Osteoblast (primary cell): ENCODE measurements around the gene PON3. TPM values are rescaled to one million over a fixed set of nuclear protein-coding genes. Genes with fewer than 3 reads are reported as not detected.

Experiments
- DNase-seq: peaks from one replicate; pipeline ENCODE4 v3.0.0; 2011; ENCODE audit warnings: low spot score, mixed read lengths; ENCODE audit not compliant: insufficient read length; ENCODE audit errors: missing footprints
- H2AFZ ChIP-seq: 2 replicates; pipeline ENCODE4 v1.6.0; 2011; ENCODE audit warnings: mild to moderate bottlenecking, low read length
- H3K27ac ChIP-seq: 2 replicates; pipeline ENCODE4 v1.5.1; 2011; ENCODE audit warnings: mild to moderate bottlenecking, low read depth, low read length, moderate library complexity
- H3K27me3 ChIP-seq: 2 replicates; pipeline ENCODE4 v1.6.0; 2012; ENCODE audit warnings: mild to moderate bottlenecking, control low read depth, inconsistent platforms, low read length, moderate library complexity; ENCODE audit not compliant: insufficient read depth
- H3K36me3 ChIP-seq: 2 replicates; pipeline ENCODE4 v1.5.1; 2011; ENCODE audit warnings: mild to moderate bottlenecking, low read length, control low read depth, moderate library complexity; ENCODE audit not compliant: insufficient read depth
- H3K4me1 ChIP-seq: 2 replicates; pipeline ENCODE4 v1.5.1; 2011; ENCODE audit warnings: mild to moderate bottlenecking, low read length, control low read depth, moderate library complexity; ENCODE audit not compliant: insufficient read depth
- H3K4me2 ChIP-seq: 2 replicates; pipeline ENCODE4 v1.6.0; 2011; ENCODE audit warnings: mild to moderate bottlenecking, low read length; ENCODE audit not compliant: insufficient read depth
- H3K4me3 ChIP-seq: fragments of 200-600 bp; sonication (generic); 3 replicates; pipeline ENCODE4 v1.5.1; 2012; ENCODE audit warnings: mild to moderate bottlenecking, low read length, inconsistent platforms; ENCODE audit not compliant: insufficient read depth
- H3K79me2 ChIP-seq: 2 replicates; pipeline ENCODE4 v1.6.0; 2012; ENCODE audit warnings: mild to moderate bottlenecking, low read length, control low read depth, inconsistent platforms; ENCODE audit not compliant: insufficient read depth
- H3K9me3 ChIP-seq: 2 replicates; pipeline ENCODE4 v1.5.1; 2011; ENCODE audit warnings: low read depth, low read length, control low read depth
- H4K20me1 ChIP-seq: 2 replicates; pipeline ENCODE4 v1.6.0; 2012; ENCODE audit warnings: mild to moderate bottlenecking, low read length, control low read depth; ENCODE audit not compliant: insufficient read depth
- total RNA-seq: library from RNA; depleted of rRNA; stranded (reverse); fragments of >200 nt; gene quantifications from 2 replicates; pipeline ENCODE4 v1.2.3, GENCODE V29; 2012
- TF ChIP-seq, protein P1 (sequence below): IDR thresholded peaks from 2 replicates; pipeline ENCODE4 v1.5.1; 2011; ENCODE audit warnings: mild to moderate bottlenecking, low read depth, low read length, moderate library complexity; ENCODE audit errors: extremely low read depth

The PON3 gene
- total RNA-seq, 1 donor = 0.72 TPM

DNA sequence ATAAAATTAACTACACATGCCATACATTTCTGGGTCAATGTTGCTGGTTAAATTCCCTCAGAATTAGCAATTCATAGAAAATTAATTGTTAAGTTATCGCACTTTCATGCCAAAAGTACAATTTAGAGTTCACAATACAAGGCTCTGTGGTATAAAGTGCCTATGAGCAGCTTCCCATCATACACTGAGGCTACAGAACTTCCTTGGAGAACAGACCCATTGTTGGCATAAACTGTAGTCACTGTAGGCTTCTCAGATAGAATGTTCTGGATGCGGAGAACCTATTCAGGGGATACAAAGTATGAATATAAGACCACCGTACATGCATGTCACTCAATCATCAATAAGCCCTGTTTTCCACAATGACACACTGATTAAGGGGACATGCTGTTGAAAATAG, 9.0 kb upstream of the PON3 start:
- Histone ChIP-seq H3K4me1 (no peaks in the 10 kb centered on the region), H3K36me3 (peaks cover 11% of the 10 kb centered on the region), H3K4me3 (no peak overlapping the region), H3K27me3 (no peaks in the 10 kb centered on the region), H2AFZ (no peak overlapping the region), H3K79me2 (no peaks in the 10 kb centered on the region), H4K20me1 (no peaks in the 10 kb centered on the region), H3K27ac (no peak overlapping the region), H3K4me2 (no peak overlapping the region), H3K9me3 (no peaks in the 10 kb centered on the region)
- no peak for DNase-seq
- TF ChIP-seq, protein P1, sequence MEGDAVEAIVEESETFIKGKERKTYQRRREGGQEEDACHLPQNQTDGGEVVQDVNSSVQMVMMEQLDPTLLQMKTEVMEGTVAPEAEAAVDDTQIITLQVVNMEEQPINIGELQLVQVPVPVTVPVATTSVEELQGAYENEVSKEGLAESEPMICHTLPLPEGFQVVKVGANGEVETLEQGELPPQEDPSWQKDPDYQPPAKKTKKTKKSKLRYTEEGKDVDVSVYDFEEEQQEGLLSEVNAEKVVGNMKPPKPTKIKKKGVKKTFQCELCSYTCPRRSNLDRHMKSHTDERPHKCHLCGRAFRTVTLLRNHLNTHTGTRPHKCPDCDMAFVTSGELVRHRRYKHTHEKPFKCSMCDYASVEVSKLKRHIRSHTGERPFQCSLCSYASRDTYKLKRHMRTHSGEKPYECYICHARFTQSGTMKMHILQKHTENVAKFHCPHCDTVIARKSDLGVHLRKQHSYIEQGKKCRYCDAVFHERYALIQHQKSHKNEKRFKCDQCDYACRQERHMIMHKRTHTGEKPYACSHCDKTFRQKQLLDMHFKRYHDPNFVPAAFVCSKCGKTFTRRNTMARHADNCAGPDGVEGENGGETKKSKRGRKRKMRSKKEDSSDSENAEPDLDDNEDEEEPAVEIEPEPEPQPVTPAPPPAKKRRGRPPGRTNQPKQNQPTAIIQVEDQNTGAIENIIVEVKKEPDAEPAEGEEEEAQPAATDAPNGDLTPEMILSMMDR = no peak

DNA sequence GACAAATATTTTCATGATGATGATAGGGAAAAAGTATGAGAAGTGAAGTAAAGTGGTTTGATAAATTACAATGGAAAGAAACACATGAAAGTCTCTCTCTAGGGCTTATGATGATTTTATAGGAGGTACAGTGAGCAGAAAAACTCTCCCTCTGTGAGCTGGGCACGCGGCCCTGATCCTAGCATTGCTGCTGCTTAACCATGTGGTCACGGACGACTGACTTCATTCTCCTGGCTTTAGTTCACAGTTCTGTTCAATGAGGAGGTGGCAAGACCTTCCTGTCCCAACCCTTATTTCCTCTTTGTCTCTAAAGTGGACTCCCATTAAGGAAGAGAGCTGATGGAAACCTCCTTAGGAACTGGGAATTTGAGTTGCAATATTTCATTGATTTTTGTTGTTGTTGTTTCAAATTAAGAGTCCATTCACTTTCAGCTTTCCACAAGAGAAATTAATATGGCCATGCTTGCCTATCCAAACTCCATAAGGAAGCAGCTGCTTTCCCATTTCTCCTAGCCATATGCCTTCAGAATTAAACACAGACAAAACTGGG, 8.2 kb upstream of the PON3 start:
- DNase-seq = no peak

DNA sequence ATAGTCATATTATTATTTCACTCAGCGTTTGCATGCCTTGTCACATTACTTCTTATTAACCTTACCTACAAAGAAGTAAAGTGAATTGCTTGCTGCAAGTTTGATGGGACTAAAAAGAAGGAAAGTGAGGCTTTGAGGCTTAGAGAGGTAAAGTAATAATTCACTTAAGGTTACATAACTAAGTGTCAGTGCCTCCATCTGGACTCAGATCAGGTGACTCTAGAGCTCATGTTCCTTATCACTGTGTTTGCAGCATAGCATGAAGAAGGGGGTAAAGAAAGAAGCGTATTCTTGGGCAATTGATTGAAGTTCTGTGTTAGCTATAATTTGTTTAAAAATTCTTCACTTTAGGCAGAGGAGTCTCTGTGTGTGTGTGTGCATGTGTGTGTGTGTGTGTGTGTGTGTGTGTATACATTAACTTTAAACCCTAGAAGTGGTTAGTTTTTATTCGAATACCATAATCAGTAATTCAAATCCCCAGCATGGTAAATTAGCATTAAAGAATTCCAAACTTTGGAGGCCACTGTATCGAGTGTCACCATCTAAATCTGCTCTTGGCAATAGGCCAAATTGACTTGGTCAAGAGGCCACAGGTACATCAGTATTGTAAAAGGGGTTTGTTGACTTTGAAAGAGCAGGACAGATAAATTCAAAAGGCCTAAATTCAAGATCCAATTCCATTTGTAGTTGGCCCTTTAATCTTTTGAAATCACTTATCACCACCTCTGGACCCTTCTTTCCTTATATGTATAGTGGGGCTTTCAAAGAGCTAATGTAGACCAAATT, 2.2 kb upstream of the PON3 start:
- Histone ChIP-seq H3K27ac (no peak overlapping the region), H3K4me1 (no peaks in the 10 kb centered on the region), H3K36me3 (no peaks in the 10 kb centered on the region), H3K79me2 (no peaks in the 10 kb centered on the region), H2AFZ (no peak overlapping the region), H3K9me3 (no peaks in the 10 kb centered on the region), H3K27me3 (peaks cover 17% of the 10 kb centered on the region), H4K20me1 (no peaks in the 10 kb centered on the region), H3K4me2 (no peak overlapping the region), H3K4me3 (no peak overlapping the region)
- no peak for DNase-seq
- TF ChIP-seq, protein P1 = no peak

More for the DNA sequence above, 8.2 kb upstream of the PON3 start:
- no peak overlapping the region for H3K27ac ChIP-seq
- no peak overlapping the region for H3K4me2 ChIP-seq
- H2AFZ ChIP-seq = no peak overlapping the region
- no peaks in the 10 kb centered on the region for H3K27me3 ChIP-seq
- no peaks in the 10 kb centered on the region for H3K9me3 ChIP-seq
- no peaks in the 10 kb centered on the region for H4K20me1 ChIP-seq
- peaks cover 6% of the 10 kb centered on the region for H3K36me3 ChIP-seq
- no peaks in the 10 kb centered on the region for H3K4me1 ChIP-seq
- TF ChIP-seq, protein P1 = no peak
- no peak overlapping the region for H3K4me3 ChIP-seq
- H3K79me2 ChIP-seq = no peaks in the 10 kb centered on the region

DNA sequence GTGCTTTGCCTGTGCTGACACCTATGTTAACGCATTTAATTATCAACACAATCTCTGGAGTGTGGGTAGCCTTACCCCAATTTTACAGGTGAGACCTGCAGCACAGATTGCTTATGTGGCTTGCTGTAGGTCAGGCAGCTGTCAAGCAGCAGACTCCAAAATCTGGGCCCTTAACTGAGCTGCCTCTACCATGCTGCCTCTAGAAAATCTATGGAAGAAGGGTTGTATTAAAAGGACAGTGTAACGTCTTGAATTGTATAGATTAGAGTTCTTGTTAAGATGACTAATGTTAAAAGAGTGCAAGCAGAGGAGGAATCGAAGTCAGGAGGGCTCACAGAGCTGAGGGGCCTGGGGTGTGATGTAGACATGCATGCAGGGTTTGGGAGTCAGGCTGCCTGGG, 1.2 kb upstream of the PON3 start:
- Histone ChIP-seq H4K20me1 (no peaks in the 10 kb centered on the region), H3K4me1 (no peaks in the 10 kb centered on the region), H2AFZ (no peak overlapping the region), H3K9me3 (no peaks in the 10 kb centered on the region), H3K4me3 (no peak overlapping the region), H3K36me3 (no peaks in the 10 kb centered on the region), H3K27ac (no peak overlapping the region), H3K79me2 (no peaks in the 10 kb centered on the region), H3K4me2 (no peak overlapping the region), H3K27me3 (peaks cover 17% of the 10 kb centered on the region)
- DNase-seq = no peak
- TF ChIP-seq, protein P1 = no peak
